ENCODE results near the gene GRAMD4.

GRCh38 chr22:46590334-46590733 is 29.9 kb upstream of the GRAMD4 start:
- TF ChIP-seq EZH2 (IDR thresholded peaks at IDR 0.05; ENCODE audit: insufficient read depth, poor library complexity, severe bottlenecking) (no peak), EZH2phosphoT487 (IDR thresholded peaks at IDR 0.05; ENCODE audit: insufficient read depth, low read depth) (no peak)
